Testis (tissue), 3 donors: Measurements from ENCODE around the gene ZNF516. TPM values are rescaled to one million over a fixed set of nuclear protein-coding genes. Genes with fewer than 3 reads are reported as not detected.

ENCODE experiments used
- DNase-seq: peaks from one replicate; pipeline ENCODE4 v3.0.0-alpha.2; 2019
- H3K27ac ChIP-seq, 2 donors: fragments of 200-600 bp; sonication (generic); one replicate each; pipeline ENCODE4 v1.5.1; 2019
- H3K27me3 ChIP-seq: fragments of 200-600 bp; sonication (generic); one replicate; pipeline ENCODE4 v1.5.1; 2019
- H3K36me3 ChIP-seq: fragments of 200-600 bp; sonication (generic); one replicate; pipeline ENCODE4 v1.5.1; 2017; ENCODE audit warnings: low read depth; ENCODE audit errors: missing control alignments
- H3K4me1 ChIP-seq: fragments of 200-600 bp; sonication (generic); one replicate; pipeline ENCODE4 v1.5.1; 2019
- H3K4me3 ChIP-seq, 2 donors: fragments of 200-600 bp; sonication (generic); one replicate each; pipeline ENCODE4 v1.5.1; 2017 to 2019
- H3K9me3 ChIP-seq: fragments of 200-600 bp; sonication (generic); one replicate; pipeline ENCODE4 v1.5.1; 2017
- CTCF ChIP-seq, 3 experiments: fragments of 450-650 bp in 2 of 3; fragments of 200-600 bp in 1 of 3; sonication (generic) in 1 of 3; IDR thresholded peaks; one replicate each; pipeline ENCODE4 v1.5.1; 2016 to 2019; ENCODE audit warnings: antibody characterized with exemption in 3 of 3, mild to moderate bottlenecking in 2 of 3, moderate library complexity in 1 of 3
- POLR2A ChIP-seq: fragments of 450-650 bp; IDR thresholded peaks from one replicate; pipeline ENCODE4 v1.6.1; 2017; ENCODE audit warnings: antibody characterized with exemption, mild to moderate bottlenecking, moderate library complexity
- WGBS, 2 donors: methylation state at CpG; one replicate each; pipeline ENCODE4 v1.1.5; 2018; 5-methylcytosine and 5-hydroxymethylcytosine counted together
- intact Hi-C: fragments of 100-400 bp; cut with DNase I; formaldehyde crosslinking; loops from one replicate; pipeline ENCODE4 v1.15.1; 2023; ENCODE audit warnings: low total_unique reads
- polyA plus RNA-seq: library from polyadenylated mRNA; stranded (reverse); fragments of 350-450 nt; fragmentation: Illumina TruSeq; extraction: RNeasy Lipid Tissue Mini Kit (QIAGEN cat#74804); gene quantifications from one replicate; pipeline ENCODE4 v1.2.3, GENCODE V29; 2014; ENCODE audit warnings: low read depth, low replicate concordance; ENCODE audit not compliant: insufficient read depth
- total RNA-seq, 2 donors: library from RNA; depleted of rRNA; stranded (reverse); fragments of >200 nt; gene quantifications; one replicate each; pipeline ENCODE4 v1.2.3, GENCODE V29; 2016

Gene ZNF516
- total and polyA plus RNA-seq, 3 donors from 2014 or later: 79.0 to 212 (median 189) TPM

DNA sequence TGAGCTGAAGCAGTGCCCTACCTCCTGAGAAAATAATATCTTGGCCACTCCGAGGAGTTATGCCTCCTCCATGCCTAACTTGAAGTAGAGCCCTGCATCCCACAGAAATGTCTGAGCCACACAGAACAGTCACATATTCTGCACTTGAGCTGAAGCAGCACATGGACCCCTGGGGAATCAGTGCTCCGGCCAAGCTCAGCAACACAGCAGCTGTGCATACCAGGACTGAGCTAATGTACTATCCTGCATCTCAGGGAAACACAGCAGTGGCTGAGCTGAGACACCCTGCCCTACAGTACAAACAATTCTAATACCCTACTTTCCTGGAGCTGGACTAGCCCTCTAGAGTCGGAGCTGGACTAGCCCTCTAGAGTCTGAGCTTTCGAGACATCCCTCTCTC, 166.9 kb downstream of the ZNF516 start:
- Histone ChIP-seq H3K27me3 (no peaks in the 10 kb centered on the region), H3K9me3 (no peaks in the 10 kb centered on the region), H3K36me3 (no peaks in the 10 kb centered on the region), H3K4me1 (no peaks in the 10 kb centered on the region), H3K4me3 (no peak overlapping the region), H3K27ac (no peak overlapping the region)
- 45 to 64% methylated on average over 4 of the region's 4 CpGs for WGBS, 2 donors
- TF ChIP-seq POLR2A: no peak
- no peak for TF ChIP-seq CTCF (IDR thresholded peaks at IDR 0.05)
- no peak for DNase-seq
- intact Hi-C loops: no loop called here

DNA sequence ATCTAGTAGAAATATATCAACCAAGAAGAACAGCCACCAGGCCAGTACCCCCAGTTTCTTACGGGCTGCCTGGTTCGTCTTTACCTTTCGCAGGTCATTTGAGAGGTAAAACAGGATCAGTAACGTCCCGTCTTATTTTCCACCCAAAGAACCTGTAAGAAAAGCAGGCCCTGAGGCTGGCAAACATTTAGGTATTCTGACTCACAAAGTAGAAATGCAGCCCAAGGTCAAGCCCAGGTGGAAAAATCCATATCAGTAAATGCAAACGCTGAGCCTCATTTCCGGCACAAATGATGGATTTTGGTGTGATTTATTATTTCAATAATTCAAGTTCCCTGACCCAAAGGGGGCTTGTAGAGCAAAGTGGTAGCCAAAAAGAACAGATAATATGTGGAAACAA, 171.2 kb downstream of the ZNF516 start:
- H3K27ac ChIP-seq: no peak overlapping the region
- TF ChIP-seq POLR2A: no peak
- no peak for TF ChIP-seq CTCF (IDR thresholded peaks at IDR 0.05)
- no peak for DNase-seq
- no peaks in the 10 kb centered on the region for H3K27me3 ChIP-seq
- WGBS, 2 donors: 89 to 90% methylated on average over 7 of the region's 7 CpGs
- intact Hi-C loops: no loop called here
- H3K4me3 ChIP-seq: no peak overlapping the region
- no peaks in the 10 kb centered on the region for H3K4me1 ChIP-seq
- H3K36me3 ChIP-seq: no peaks in the 10 kb centered on the region
- no peaks in the 10 kb centered on the region for H3K9me3 ChIP-seq

DNA sequence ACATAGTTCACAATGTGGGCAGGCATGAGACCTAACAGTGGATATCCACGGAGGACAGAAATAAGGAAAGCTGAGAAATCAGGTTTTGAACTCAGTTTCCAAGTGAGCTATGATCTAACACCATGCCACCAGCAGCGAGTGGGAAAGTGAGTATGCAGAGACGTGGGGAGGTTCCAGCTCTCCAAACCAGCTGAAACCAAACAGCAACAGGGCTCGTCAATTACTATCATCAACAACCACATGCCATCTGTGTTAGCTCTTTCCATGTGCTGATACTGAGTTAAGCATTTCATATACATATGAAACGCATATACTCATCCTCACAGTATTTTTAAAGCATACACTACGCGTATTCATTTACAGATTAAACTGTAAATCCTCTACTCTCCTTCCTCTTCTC, 172.4 kb downstream of the ZNF516 start:
- Histone ChIP-seq H3K4me3 (no peak overlapping the region), H3K4me1 (no peaks in the 10 kb centered on the region), H3K36me3 (no peaks in the 10 kb centered on the region), H3K9me3 (no peaks in the 10 kb centered on the region), H3K27me3 (no peaks in the 10 kb centered on the region), H3K27ac (no peak overlapping the region)
- intact Hi-C loops: no loop called here
- WGBS, 2 donors: 88 to 93% methylated on average over 7 of the region's 7 CpGs
- no peak for DNase-seq
- TF ChIP-seq CTCF (IDR thresholded peaks at IDR 0.05): no peak
- TF ChIP-seq POLR2A: no peak

- H3K4me3 ChIP-seq: no peak overlapping the region
- no peak overlapping the region for H3K27ac ChIP-seq
- H3K36me3 ChIP-seq: no peaks in the 10 kb centered on the region
- DNase-seq: no peak
- H3K4me1 ChIP-seq: no peaks in the 10 kb centered on the region
- no peak for TF ChIP-seq POLR2A
- TF ChIP-seq CTCF (IDR thresholded peaks at IDR 0.05): no peak
- intact Hi-C loops: no loop called here
- H3K9me3 ChIP-seq: no peaks in the 10 kb centered on the region
- WGBS, 2 donors: 74 to 88% methylated on average over 5 of the region's 5 CpGs
- H3K27me3 ChIP-seq: no peaks in the 10 kb centered on the region
These were observed 175.7 kb downstream of the ZNF516 start for GRCh38 chr18:76319366-76319765.

DNA sequence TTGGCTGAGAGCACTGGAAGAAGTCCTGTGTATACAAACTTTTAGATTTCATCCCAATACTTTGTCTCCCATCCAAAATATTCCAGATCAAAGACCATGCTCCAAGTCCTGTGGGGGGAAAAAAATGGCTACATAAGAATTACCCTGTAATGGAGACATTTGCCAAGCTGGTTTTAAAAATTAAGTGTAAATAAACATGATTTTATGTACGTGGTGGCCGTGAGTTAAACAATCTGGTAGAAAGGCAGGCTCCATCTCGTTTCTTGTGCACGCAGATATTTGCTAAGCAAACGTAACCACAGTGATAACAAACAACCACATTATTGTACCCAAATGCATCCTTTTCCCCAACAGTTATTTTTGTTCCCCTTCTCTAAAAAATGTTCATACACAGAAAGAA, 176.4 kb downstream of the ZNF516 start:
- H3K4me3 ChIP-seq: no peak overlapping the region
- H3K27ac ChIP-seq: no peak overlapping the region
- 56 to 65% methylated on average over 5 of the region's 5 CpGs for WGBS, 2 donors
- no peaks in the 10 kb centered on the region for H3K27me3 ChIP-seq
- intact Hi-C loops: no loop called here
- H3K9me3 ChIP-seq: no peaks in the 10 kb centered on the region
- no peaks in the 10 kb centered on the region for H3K4me1 ChIP-seq
- H3K36me3 ChIP-seq: no peaks in the 10 kb centered on the region
- no peak for DNase-seq
- TF ChIP-seq POLR2A: no peak
- TF ChIP-seq CTCF (IDR thresholded peaks at IDR 0.05): no peak
